A549 (cell line): ENCODE data around the gene ELL.

Source experiments
- RCOR1 ChIP-seq: fragments of 150-350 bp; IDR thresholded peaks from 2 replicates; pipeline ENCODE4 v1.6.1; 2014; ENCODE audit warnings: antibody characterized with exemption, low read length, low read depth
- TF ChIP-seq, protein P1 (sequence below): fragments of >200 bp; sonication (Bioruptor Twin); formaldehyde crosslinking; IDR thresholded peaks from 3 replicates; pipeline ENCODE4 v1.5.1; 2016

- no peak for TF ChIP-seq RCOR1
- TF ChIP-seq, protein P1, sequence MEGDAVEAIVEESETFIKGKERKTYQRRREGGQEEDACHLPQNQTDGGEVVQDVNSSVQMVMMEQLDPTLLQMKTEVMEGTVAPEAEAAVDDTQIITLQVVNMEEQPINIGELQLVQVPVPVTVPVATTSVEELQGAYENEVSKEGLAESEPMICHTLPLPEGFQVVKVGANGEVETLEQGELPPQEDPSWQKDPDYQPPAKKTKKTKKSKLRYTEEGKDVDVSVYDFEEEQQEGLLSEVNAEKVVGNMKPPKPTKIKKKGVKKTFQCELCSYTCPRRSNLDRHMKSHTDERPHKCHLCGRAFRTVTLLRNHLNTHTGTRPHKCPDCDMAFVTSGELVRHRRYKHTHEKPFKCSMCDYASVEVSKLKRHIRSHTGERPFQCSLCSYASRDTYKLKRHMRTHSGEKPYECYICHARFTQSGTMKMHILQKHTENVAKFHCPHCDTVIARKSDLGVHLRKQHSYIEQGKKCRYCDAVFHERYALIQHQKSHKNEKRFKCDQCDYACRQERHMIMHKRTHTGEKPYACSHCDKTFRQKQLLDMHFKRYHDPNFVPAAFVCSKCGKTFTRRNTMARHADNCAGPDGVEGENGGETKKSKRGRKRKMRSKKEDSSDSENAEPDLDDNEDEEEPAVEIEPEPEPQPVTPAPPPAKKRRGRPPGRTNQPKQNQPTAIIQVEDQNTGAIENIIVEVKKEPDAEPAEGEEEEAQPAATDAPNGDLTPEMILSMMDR = no peak
These were observed 4.4 kb upstream of the ELL start for GRCh38 chr19:18526316-18526715.
